HL-60 (cell line): Measurements from ENCODE around the gene ANKRD6.
A peak's percentile ranks its signal among the peaks of the same experiment; 100 is the strongest.

ENCODE experiments used
- DNase-seq, 2 experiments: peaks; one replicate each; pipeline ENCODE4 v3.0.0-alpha.2; 2010 to 2020; ENCODE audit warnings: low read depth in 1 of 2, low spot score in 1 of 2
- H3K27ac ChIP-seq: fragments of 250-450 bp; sonication (Bioruptor Pico); replicated peaks from 2 replicates; pipeline ENCODE4 v1.5.1; 2020; ENCODE audit warnings: mild to moderate bottlenecking, moderate library complexity
- H3K27me3 ChIP-seq: fragments of 250-450 bp; sonication (Bioruptor Pico); 2 replicates; pipeline ENCODE4 v1.5.1; 2021; ENCODE audit warnings: mild to moderate bottlenecking, moderate library complexity; ENCODE audit not compliant: insufficient read depth, poor library complexity, severe bottlenecking
- H3K4me3 ChIP-seq: replicated peaks from 2 replicates; pipeline ENCODE4 v1.5.1; 2011; ENCODE audit warnings: mild to moderate bottlenecking, control low read depth, low read length; ENCODE audit not compliant: insufficient read depth
- CTCF ChIP-seq: IDR thresholded peaks from one replicate; pipeline ENCODE4 v1.5.1; 2011; ENCODE audit warnings: low read length, control low read depth, inconsistent platforms; ENCODE audit not compliant: insufficient read depth
- GABPA ChIP-seq: IDR thresholded peaks from 2 replicates; pipeline ENCODE4 v1.6.1; 2012; ENCODE audit warnings: low read depth
- POLR2AphosphoS5 ChIP-seq: IDR thresholded peaks from 2 replicates; pipeline ENCODE4 v1.6.1; 2012; ENCODE audit warnings: low read depth
- REST ChIP-seq: IDR thresholded peaks from 2 replicates; pipeline ENCODE4 v1.6.1; 2012; ENCODE audit warnings: low read depth; ENCODE audit not compliant: insufficient replicate concordance
- SPI1 ChIP-seq: IDR thresholded peaks from 2 replicates; pipeline ENCODE4 v1.6.1; 2012; ENCODE audit warnings: low read depth, mild to moderate bottlenecking, borderline replicate concordance

Gene ANKRD6

GRCh38 chr6:89410788-89411144 is 22.2 kb upstream of the ANKRD6 start:
- DNase-seq, result no peak
- Histone ChIP-seq H3K4me3 (peak overlapping the region; percentile 91), H3K27me3 (no peaks in the 10 kb centered on the region), H3K27ac (peak overlapping the region; percentile 86)
- no peak for TF ChIP-seq POLR2AphosphoS5
- TF ChIP-seq CTCF, result no peak
- TF ChIP-seq GABPA, result no peak
- no peak for TF ChIP-seq SPI1
- TF ChIP-seq REST, result no peak

- peak in 1 of 2 experiments; percentile 65 for DNase-seq
- Histone ChIP-seq H3K4me3 (peak overlapping the region; percentile 91), H3K27ac (peak overlapping the region; percentile 86), H3K27me3 (no peaks in the 10 kb centered on the region)
- no peak for TF ChIP-seq CTCF
- TF ChIP-seq REST, result peak; percentile 39
- TF ChIP-seq GABPA, result no peak
- TF ChIP-seq POLR2AphosphoS5, result 0 out of 2 replicates have a peak, but pooled peaks have one; percentile 35
- peak; percentile 50; the same call in 1 of the 2 replicates for TF ChIP-seq SPI1
These were observed 21.5 kb upstream of the ANKRD6 start for GRCh38 chr6:89411145-89412070.

GRCh38 chr6:89412071-89413005 is 20.6 kb upstream of the ANKRD6 start, which contains the start of gene RRAGD:
RRAGD (minus strand) TSS chr6:89412273; CDS start chr6:89411993, 280 bp downstream.
- H3K27me3 ChIP-seq, result no peaks in the 10 kb centered on the region
- H3K4me3 ChIP-seq, result peak within 1 kb of the TSS; percentile 91
- DNase-seq, result peak; percentile 83 to 87
- H3K27ac ChIP-seq, result peak within 1 kb of the TSS; percentile 91
- TF ChIP-seq POLR2AphosphoS5 (peak; percentile 78; the same call in 1 of the 2 replicates), SPI1 (peak; percentile 62; the same call in 1 of the 2 replicates), REST (peak; percentile 41), GABPA (no peak), CTCF (no peak)
